GM10248 (cell line): ENCODE results near the gene CD160.
"Not testable (repeated sequence)": the region's sequence is repeated elsewhere in the genome, so short reads cannot be mapped to it uniquely, and the experiment has no call there.

Experiments
- CTCF ChIA-PET: fragments of 300-600 bp; sonication (Branson Sonifier 250); formaldehyde crosslinking; extraction: SDS; loops from one replicate; lab custom pipeline; 2021; ENCODE audit warnings: antibody characterized with exemption; lab: Yijun Ruan, JAX
- POLR2A ChIA-PET: fragments of 350-650 bp; sonication (Branson Sonifier 250); formaldehyde crosslinking; extraction: SDS; loops from one replicate; lab custom pipeline; 2020; ENCODE audit warnings: antibody characterized with exemption; lab: Yijun Ruan, JAX
- DNase-seq: peaks from one replicate; pipeline ENCODE4 v3.0.0; 2012; ENCODE audit errors: extremely low spot score
- TF ChIP-seq, protein P1 (sequence below): IDR thresholded peaks from 2 replicates; pipeline ENCODE4 v1.5.1; 2012; ENCODE audit warnings: mild to moderate bottlenecking, low read depth; ENCODE audit errors: extremely low read depth, missing control alignments, control extremely low read depth

CD160 gene, protein sequence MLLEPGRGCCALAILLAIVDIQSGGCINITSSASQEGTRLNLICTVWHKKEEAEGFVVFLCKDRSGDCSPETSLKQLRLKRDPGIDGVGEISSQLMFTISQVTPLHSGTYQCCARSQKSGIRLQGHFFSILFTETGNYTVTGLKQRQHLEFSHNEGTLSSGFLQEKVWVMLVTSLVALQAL

DNA sequence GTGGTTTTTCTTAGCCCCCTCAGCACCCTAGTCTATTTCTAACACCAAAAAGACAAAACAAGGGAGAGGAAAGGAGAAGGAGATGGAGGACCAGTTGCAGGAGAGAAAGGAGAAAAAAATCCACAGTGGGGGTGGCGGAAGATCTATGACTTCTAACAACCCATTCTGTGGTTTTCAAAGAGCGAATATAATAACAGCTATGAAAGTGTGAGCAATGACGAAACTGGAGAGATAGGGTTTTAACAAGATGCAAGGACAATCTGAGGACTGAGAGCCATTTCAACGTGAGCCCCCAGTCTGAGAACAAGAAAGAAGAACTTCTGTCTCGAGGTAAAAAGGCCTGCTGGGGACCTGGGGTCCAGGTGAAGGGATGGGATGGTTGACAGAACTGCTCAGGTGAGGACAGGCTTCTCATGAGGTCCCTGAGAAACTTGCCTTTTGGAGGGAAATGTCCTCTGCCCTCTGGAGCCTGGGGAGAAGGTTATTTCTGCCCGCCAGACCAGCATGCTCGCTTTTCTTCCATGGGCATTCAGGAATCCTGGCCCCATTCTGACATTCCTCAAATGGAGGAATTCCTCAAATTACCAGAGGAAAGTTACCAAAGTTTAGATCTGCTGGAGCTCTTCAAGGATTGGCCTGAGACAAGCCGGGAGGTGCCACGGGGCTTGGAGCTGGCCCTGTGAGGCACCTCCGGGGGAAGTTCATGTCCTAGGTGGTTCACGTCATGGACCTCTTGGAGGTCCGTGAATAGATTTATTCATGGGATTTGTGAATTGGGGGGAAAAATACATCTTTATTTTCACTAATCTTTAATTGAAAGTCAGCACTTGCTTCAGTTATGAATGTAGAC, at the start of gene CD160:
TSS of gene CD160 (plus strand) at position 270 of the 850 bp plus-strand sequence. CDS start 8,829 bp downstream, outside the sequence.
- CTCF ChIA-PET, result interaction anchor here (0.9 to 3.3 kb wide), 9 partner anchors 11 to 126 kb away, joined by 3 to 59 read pairs (median 4); partner anchors contain the start of genes NUDT17 and PDZK1
- TF ChIP-seq, protein P1, sequence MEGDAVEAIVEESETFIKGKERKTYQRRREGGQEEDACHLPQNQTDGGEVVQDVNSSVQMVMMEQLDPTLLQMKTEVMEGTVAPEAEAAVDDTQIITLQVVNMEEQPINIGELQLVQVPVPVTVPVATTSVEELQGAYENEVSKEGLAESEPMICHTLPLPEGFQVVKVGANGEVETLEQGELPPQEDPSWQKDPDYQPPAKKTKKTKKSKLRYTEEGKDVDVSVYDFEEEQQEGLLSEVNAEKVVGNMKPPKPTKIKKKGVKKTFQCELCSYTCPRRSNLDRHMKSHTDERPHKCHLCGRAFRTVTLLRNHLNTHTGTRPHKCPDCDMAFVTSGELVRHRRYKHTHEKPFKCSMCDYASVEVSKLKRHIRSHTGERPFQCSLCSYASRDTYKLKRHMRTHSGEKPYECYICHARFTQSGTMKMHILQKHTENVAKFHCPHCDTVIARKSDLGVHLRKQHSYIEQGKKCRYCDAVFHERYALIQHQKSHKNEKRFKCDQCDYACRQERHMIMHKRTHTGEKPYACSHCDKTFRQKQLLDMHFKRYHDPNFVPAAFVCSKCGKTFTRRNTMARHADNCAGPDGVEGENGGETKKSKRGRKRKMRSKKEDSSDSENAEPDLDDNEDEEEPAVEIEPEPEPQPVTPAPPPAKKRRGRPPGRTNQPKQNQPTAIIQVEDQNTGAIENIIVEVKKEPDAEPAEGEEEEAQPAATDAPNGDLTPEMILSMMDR, result no peak
- POLR2A ChIA-PET, result no interaction called here
- peak; percentile 45 for DNase-seq

DNA sequence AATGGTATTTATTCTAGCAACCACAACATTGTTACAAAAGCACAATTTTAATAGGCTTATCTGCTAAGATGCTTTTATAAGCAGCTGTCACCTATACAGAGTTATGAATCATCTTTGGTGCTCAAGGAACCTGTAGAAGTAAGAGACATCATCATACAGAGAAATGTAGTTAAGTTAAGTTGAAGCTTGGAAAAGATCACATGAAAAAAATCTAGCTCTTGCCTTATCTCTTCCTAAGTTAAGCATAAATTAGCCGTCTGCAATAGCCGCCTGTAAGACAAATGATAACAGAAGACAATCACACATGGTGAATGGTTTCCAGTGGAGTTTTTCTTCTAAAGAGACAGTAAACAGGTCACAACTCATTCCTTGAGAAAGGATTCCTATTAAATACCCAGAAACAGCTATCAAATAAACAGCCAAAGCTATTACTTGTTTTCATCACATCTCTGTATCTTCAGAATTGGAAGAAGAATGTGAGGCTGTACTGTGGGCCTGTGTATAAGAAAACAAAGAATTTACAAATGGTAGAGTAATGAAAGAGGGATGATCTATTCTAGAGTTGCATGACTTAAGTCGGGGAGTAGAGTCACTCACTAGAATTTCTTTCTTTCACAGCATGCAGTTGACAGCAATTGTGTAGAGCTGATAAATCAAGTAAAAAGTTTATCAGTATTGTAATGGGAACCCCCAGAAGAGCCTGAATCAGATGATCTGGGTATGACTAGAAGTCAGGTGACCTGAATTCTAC, 48.1 kb upstream of the CD160 start:
- DNase-seq, POLR2A ChIA-PET, CTCF ChIA-PET: not testable (repeated sequence)

DNA sequence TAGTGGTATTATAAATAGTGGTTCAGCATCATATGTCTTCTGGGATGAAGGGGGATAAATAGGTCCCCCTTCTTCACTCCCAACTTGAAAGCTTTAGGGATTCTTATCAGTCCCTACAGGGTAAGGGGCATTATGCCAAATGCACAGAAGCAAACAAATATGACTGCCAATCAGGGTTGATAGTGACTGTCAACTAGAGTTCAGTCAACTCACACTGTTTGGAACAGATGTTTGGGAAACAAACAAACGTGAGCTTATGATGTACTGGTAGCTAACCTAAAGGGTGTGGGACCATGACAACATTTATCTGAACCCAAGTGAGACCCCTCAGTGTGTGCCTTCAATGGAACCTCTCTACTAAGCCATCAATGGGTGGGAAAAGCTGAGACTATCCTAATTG, 46.1 kb upstream of the CD160 start:
- CTCF ChIA-PET, DNase-seq, POLR2A ChIA-PET: not testable (repeated sequence)

DNA sequence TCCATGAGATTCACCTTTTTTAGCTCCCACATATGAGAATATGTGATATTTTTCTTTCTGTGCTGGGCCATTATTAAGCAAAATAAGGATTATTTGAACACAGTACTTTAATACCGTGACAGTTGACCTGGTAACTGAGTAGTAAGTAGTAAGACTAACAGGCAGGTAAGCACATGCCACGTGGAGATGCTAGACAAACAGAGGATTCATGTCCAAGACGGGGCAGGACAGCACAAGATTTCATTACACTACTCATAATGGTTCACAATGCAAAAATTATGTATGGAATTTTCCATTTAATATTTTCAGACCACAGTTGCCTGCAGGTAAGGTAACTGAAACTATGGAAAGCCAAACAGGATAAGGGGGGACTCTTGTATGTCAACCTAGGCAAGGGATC, 34.4 kb upstream of the CD160 start:
- CTCF ChIA-PET, POLR2A ChIA-PET, DNase-seq: not testable (repeated sequence)

DNA sequence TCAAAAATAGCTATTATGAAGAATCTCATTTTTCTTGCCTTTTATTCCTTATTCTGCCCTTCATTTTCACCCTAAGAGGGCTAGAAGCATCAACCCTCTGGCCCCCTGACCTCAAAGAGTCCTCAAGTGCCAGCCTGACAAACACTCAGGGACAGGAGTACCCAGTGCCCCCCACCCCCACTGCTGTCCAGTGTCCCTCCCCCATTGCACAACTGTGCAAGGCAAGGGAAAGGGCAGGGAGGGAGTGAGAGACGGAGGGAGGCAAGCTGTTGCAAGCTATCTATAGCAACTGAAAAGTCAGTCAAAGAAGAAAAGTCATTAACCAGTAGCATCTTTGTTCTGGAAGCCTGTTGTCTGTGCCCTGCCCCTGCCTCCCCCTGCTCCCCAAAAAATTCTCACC, 33.2 kb upstream of the CD160 start:
- POLR2A ChIA-PET, DNase-seq, CTCF ChIA-PET: not testable (repeated sequence)

DNA sequence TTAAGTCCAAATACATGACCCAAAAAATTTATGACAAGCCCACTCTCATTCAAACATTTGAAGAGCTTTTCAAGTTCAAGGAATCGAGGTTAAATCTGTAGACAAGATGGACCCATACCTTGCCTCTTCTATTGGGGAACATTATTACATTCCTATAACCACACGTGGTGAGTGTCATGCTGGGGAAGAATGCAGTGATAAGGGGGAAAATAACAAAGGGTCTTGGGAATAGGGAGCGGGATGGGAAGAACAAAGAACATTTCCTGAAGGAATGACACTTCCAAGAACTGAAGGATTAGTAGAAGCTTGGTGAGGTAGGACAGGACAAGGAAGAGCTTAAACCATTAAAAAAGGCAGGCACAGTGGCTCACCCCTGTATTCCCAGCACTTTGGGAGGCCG, 31.0 kb upstream of the CD160 start:
- DNase-seq, result no peak
- CTCF ChIA-PET, result interaction anchor here (1.0 to 2.7 kb wide), 3 partner anchors 26 to 33 kb away, joined by 3 to 6 read pairs (median 3); no protein-coding TSS in a partner anchor
- TF ChIP-seq, protein P1, result no peak
- POLR2A ChIA-PET, result no interaction called here

DNA sequence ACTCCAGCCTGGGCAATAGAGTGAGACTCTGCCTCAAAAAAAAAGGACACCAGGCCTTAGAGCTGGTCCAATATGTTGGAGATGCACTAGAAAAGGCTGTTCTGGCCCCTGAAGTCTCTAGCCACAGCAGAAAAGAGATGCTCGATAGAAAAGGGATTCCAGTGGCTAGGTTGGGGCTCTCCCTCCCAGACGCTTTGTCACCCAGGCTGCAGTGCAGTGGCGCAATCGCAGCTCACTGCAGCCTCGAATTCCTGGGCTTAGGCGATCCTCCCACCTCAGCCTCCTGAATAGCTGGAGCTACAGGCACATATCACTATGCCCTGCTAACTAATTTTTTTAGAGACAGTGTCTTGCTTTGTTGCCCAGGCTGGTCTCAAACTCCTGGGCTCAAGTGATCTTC, 30.4 kb upstream of the CD160 start:
- ChIA-PET CTCF (interaction anchor here (1.0 to 2.7 kb wide), 2 partner anchors 32 to 33 kb away, joined by 3 to 6 read pairs; no protein-coding TSS in a partner anchor), POLR2A (no interaction called here)
- DNase-seq, result no peak
- TF ChIP-seq, protein P1, result no peak

DNA sequence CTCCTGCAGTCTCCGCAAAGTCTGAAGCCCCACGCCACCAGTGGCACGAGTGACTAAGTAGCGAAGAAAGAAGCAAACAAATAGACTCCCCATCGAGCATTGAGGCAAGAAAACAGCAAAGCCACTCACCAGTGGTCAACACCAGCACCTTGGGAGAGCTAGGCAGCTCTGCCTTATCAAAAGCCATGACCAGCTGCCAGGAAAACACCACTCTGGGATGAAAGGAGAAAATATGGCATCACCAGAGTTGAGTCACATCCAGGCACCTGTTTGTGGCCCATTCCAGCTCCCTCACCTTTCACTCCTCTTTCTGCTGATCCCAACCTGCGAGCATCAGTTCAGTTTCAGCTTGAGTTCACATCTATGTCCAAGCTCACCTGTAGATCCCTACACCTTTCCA, 29.4 kb upstream of the CD160 start:
- DNase-seq, result no peak
- ChIA-PET CTCF (interaction anchor here (1.3 to 2.7 kb wide), 3 partner anchors 10 to 31 kb away, joined by 3 to 6 read pairs (median 4); no protein-coding TSS in a partner anchor), POLR2A (no interaction called here)
- TF ChIP-seq, protein P1, result no peak
